ENCODE measurements around the gene ZNF330. TPM values are rescaled to one million over a fixed set of nuclear protein-coding genes. Genes with fewer than 3 reads are reported as not detected.

Gene ZNF330
- total RNA-seq, 1 donor from 2014 or later, result 41.2 TPM

GRCh38 chr4:141248486-141248885, 27.8 kb downstream of the ZNF330 start:
- no peak for DNase-seq
- no peaks in the 10 kb centered on the region for H3K4me1 Mint-ChIP-seq
- no peaks in the 10 kb centered on the region for H3K36me3 Mint-ChIP-seq (ENCODE audit: low read depth)
- intact Hi-C loops (cut with micrococcal nuclease), result no loop called here
- no peak for TF ChIP-seq CTCF (IDR thresholded peaks at IDR 0.05)
- no peak for ATAC-seq (ENCODE audit: low read depth)
- ChIA-PET POLR2A (no interaction called here), CTCF (no interaction called here)
- H3K4me3 Mint-ChIP-seq, result no peak overlapping the region
- peaks cover 2% of the 10 kb centered on the region for H3K9me3 Mint-ChIP-seq
- H3K27me3 Mint-ChIP-seq, result peaks cover 6% of the 10 kb centered on the region
- H3K27ac Mint-ChIP-seq, result no peak overlapping the region

GRCh38 chr4:141254326-141254725, 33.6 kb downstream of the ZNF330 start:
- H3K27ac Mint-ChIP-seq, result no peak overlapping the region
- intact Hi-C loops (cut with micrococcal nuclease), result no loop called here
- no peaks in the 10 kb centered on the region for H3K4me1 Mint-ChIP-seq
- no peak overlapping the region for H3K4me3 Mint-ChIP-seq
- no peak for ATAC-seq (ENCODE audit: low read depth)
- no peaks in the 10 kb centered on the region for H3K36me3 Mint-ChIP-seq (ENCODE audit: low read depth)
- ChIA-PET POLR2A (no interaction called here), CTCF (no interaction called here)
- peaks cover 27% of the 10 kb centered on the region for H3K27me3 Mint-ChIP-seq
- no peak for TF ChIP-seq CTCF (IDR thresholded peaks at IDR 0.05)
- no peak for DNase-seq
- H3K9me3 Mint-ChIP-seq, result peaks cover 2% of the 10 kb centered on the region

GRCh38 chr4:141255016-141255415, 34.3 kb downstream of the ZNF330 start:
- ATAC-seq (ENCODE audit: low read depth), result no peak
- intact Hi-C loops (cut with micrococcal nuclease), result no loop called here
- Mint-ChIP-seq H3K4me1 (no peaks in the 10 kb centered on the region), H3K9me3 (peaks cover 2% of the 10 kb centered on the region), H3K4me3 (no peak overlapping the region), H3K36me3 (ENCODE audit: low read depth) (no peaks in the 10 kb centered on the region), H3K27ac (no peak overlapping the region), H3K27me3 (peaks cover 27% of the 10 kb centered on the region)
- POLR2A ChIA-PET, result no interaction called here
- CTCF ChIA-PET, result no interaction called here
- DNase-seq, result no peak
- TF ChIP-seq CTCF (IDR thresholded peaks at IDR 0.05), result no peak

- intact Hi-C loops (cut with micrococcal nuclease), result no loop called here
- CTCF ChIA-PET, result no interaction called here
These were observed 37.9 kb downstream of the ZNF330 start for GRCh38 chr4:141258558-141258957.

GRCh38 chr4:141275834-141276233, 55.1 kb downstream of the ZNF330 start:
- Mint-ChIP-seq H3K4me1 (no peaks in the 10 kb centered on the region), H3K4me3 (no peak overlapping the region), H3K9me3 (no peaks in the 10 kb centered on the region), H3K27me3 (peaks cover 2% of the 10 kb centered on the region), H3K27ac (no peak overlapping the region), H3K36me3 (ENCODE audit: low read depth) (no peaks in the 10 kb centered on the region)
- TF ChIP-seq CTCF (IDR thresholded peaks at IDR 0.05), result no peak
- intact Hi-C loops (cut with micrococcal nuclease), result no loop called here
- POLR2A ChIA-PET, result no interaction called here
- ATAC-seq (ENCODE audit: low read depth), result no peak
- DNase-seq, result no peak
- CTCF ChIA-PET, result no interaction called here

More at GRCh38 chr4:141258558-141258957, 37.9 kb downstream of the ZNF330 start:
- no peak for TF ChIP-seq CTCF (IDR thresholded peaks at IDR 0.05)
- Mint-ChIP-seq H3K27ac (no peak overlapping the region), H3K4me3 (no peak overlapping the region), H3K27me3 (peaks cover 24% of the 10 kb centered on the region), H3K9me3 (no peaks in the 10 kb centered on the region), H3K36me3 (ENCODE audit: low read depth) (no peaks in the 10 kb centered on the region), H3K4me1 (no peaks in the 10 kb centered on the region)
- POLR2A ChIA-PET, result no interaction called here
- ATAC-seq (ENCODE audit: low read depth) (no peak), DNase-seq (no peak)
